Measurements from ENCODE around the gene ATAD1.

Gene ATAD1

GRCh38 chr10:87798082-87798481 is 19.9 kb downstream of the ATAD1 start:
- Histone ChIP-seq H3K9me3 (ENCODE audit: control insufficient read depth, low read length) (no peaks in the 10 kb centered on the region), H3K36me3 (ENCODE audit: control insufficient read depth, insufficient read depth, low read length) (no peaks in the 10 kb centered on the region), H3K27ac (no peak overlapping the region), H3K9ac (no peak overlapping the region), H3K4me1 (no peaks in the 10 kb centered on the region), H3K27me3 (ENCODE audit: control insufficient read depth, insufficient read depth, low read length) (no peaks in the 10 kb centered on the region), H3K4me2 (ENCODE audit: low read length) (no peak overlapping the region), H2AFZ (no peak overlapping the region), H3K4me3 (ENCODE audit: low read depth, low read length) (no peak overlapping the region), H3K79me2 (peaks cover 15% of the 10 kb centered on the region)
- no peak for TF ChIP-seq CTCF (IDR thresholded peaks at IDR 0.05)

- peaks cover 11% of the 10 kb centered on the region for H3K79me2 ChIP-seq
- no peak overlapping the region for H3K4me2 ChIP-seq (ENCODE audit: low read length)
- H2AFZ ChIP-seq, result no peak overlapping the region
- H3K9me3 ChIP-seq (ENCODE audit: control insufficient read depth, low read length), result no peaks in the 10 kb centered on the region
- H3K36me3 ChIP-seq (ENCODE audit: control insufficient read depth, insufficient read depth, low read length), result no peaks in the 10 kb centered on the region
- H3K27me3 ChIP-seq (ENCODE audit: control insufficient read depth, insufficient read depth, low read length), result no peaks in the 10 kb centered on the region
- H3K27ac ChIP-seq, result no peak overlapping the region
- H3K4me3 ChIP-seq (ENCODE audit: low read depth, low read length), result no peak overlapping the region
- H3K9ac ChIP-seq, result no peak overlapping the region
- no peaks in the 10 kb centered on the region for H3K4me1 ChIP-seq
- TF ChIP-seq CTCF (IDR thresholded peaks at IDR 0.05), result no peak
Observed at GRCh38 chr10:87794285-87794684, 23.7 kb downstream of the ATAD1 start.

GRCh38 chr10:87790185-87790584 is 27.8 kb downstream of the ATAD1 start:
- TF ChIP-seq CTCF (IDR thresholded peaks at IDR 0.05), result no peak
- H3K4me1 ChIP-seq, result no peaks in the 10 kb centered on the region
- no peak overlapping the region for H3K9ac ChIP-seq
- no peak overlapping the region for H3K4me2 ChIP-seq (ENCODE audit: low read length)
- no peaks in the 10 kb centered on the region for H3K79me2 ChIP-seq
- no peak overlapping the region for H3K27ac ChIP-seq
- H3K36me3 ChIP-seq (ENCODE audit: control insufficient read depth, insufficient read depth, low read length), result no peaks in the 10 kb centered on the region
- H3K9me3 ChIP-seq (ENCODE audit: control insufficient read depth, low read length), result no peaks in the 10 kb centered on the region
- no peak overlapping the region for H3K4me3 ChIP-seq (ENCODE audit: low read depth, low read length)
- H3K27me3 ChIP-seq (ENCODE audit: control insufficient read depth, insufficient read depth, low read length), result no peaks in the 10 kb centered on the region
- H2AFZ ChIP-seq, result no peak overlapping the region

GRCh38 chr10:87786421-87786820 is 31.6 kb downstream of the ATAD1 start:
- no peak overlapping the region for H3K27ac ChIP-seq
- H3K4me1 ChIP-seq, result no peaks in the 10 kb centered on the region
- no peak overlapping the region for H3K4me2 ChIP-seq (ENCODE audit: low read length)
- H3K27me3 ChIP-seq (ENCODE audit: control insufficient read depth, insufficient read depth, low read length), result no peaks in the 10 kb centered on the region
- no peaks in the 10 kb centered on the region for H3K9me3 ChIP-seq (ENCODE audit: control insufficient read depth, low read length)
- no peaks in the 10 kb centered on the region for H3K79me2 ChIP-seq
- no peak for TF ChIP-seq CTCF (IDR thresholded peaks at IDR 0.05)
- H3K36me3 ChIP-seq (ENCODE audit: control insufficient read depth, insufficient read depth, low read length), result no peaks in the 10 kb centered on the region
- no peak overlapping the region for H3K9ac ChIP-seq
- no peak overlapping the region for H2AFZ ChIP-seq
- no peak overlapping the region for H3K4me3 ChIP-seq (ENCODE audit: low read depth, low read length)

- Histone ChIP-seq H3K27ac (no peak overlapping the region), H3K36me3 (ENCODE audit: control insufficient read depth, insufficient read depth, low read length) (no peaks in the 10 kb centered on the region), H3K9me3 (ENCODE audit: control insufficient read depth, low read length) (no peaks in the 10 kb centered on the region), H3K4me2 (ENCODE audit: low read length) (no peak overlapping the region), H2AFZ (no peak overlapping the region), H3K79me2 (no peaks in the 10 kb centered on the region), H3K9ac (no peak overlapping the region), H3K27me3 (ENCODE audit: control insufficient read depth, insufficient read depth, low read length) (no peaks in the 10 kb centered on the region), H3K4me1 (no peaks in the 10 kb centered on the region), H3K4me3 (ENCODE audit: low read depth, low read length) (no peak overlapping the region)
- no peak for TF ChIP-seq CTCF (IDR thresholded peaks at IDR 0.05)
Observed at GRCh38 chr10:87782721-87783120, 35.3 kb downstream of the ATAD1 start.
